WERI-Rb-1 (cell line): ENCODE data around the gene KRT32.

Experiments used
- DNase-seq: peaks from one replicate; pipeline ENCODE4 v3.0.0-alpha.2; 2020
- H3K27ac ChIP-seq: fragments of 250-450 bp; sonication (Bioruptor Pico); 2 replicates; pipeline ENCODE4 v1.5.1; 2020; ENCODE audit warnings: mild to moderate bottlenecking, moderate library complexity
- H3K27me3 ChIP-seq: fragments of 250-450 bp; sonication (Bioruptor Pico); 2 replicates; pipeline ENCODE4 v1.5.1; 2021; ENCODE audit warnings: mild to moderate bottlenecking, low read depth, moderate library complexity; ENCODE audit not compliant: insufficient read depth, severe bottlenecking
- H3K36me3 ChIP-seq: fragments of 250-450 bp; sonication (Bioruptor Pico); 2 replicates; pipeline ENCODE4 v1.5.1; 2020; ENCODE audit warnings: mild to moderate bottlenecking, moderate library complexity
- H3K4me3 ChIP-seq: 2 replicates; pipeline ENCODE4 v1.5.1; 2011; ENCODE audit warnings: low read depth, mild to moderate bottlenecking, control low read depth, low read length
- H3K9me3 ChIP-seq: fragments of 250-450 bp; sonication (Bioruptor Pico); 2 replicates; pipeline ENCODE4 v1.5.1; 2021; ENCODE audit warnings: mild to moderate bottlenecking, moderate library complexity; ENCODE audit not compliant: severe bottlenecking
- TF ChIP-seq, protein P1 (sequence below): IDR thresholded peaks from 2 replicates; pipeline ENCODE4 v1.5.1; 2011; ENCODE audit warnings: low read depth, mild to moderate bottlenecking, control low read depth, inconsistent platforms, low read length

The KRT32 gene

DNA sequence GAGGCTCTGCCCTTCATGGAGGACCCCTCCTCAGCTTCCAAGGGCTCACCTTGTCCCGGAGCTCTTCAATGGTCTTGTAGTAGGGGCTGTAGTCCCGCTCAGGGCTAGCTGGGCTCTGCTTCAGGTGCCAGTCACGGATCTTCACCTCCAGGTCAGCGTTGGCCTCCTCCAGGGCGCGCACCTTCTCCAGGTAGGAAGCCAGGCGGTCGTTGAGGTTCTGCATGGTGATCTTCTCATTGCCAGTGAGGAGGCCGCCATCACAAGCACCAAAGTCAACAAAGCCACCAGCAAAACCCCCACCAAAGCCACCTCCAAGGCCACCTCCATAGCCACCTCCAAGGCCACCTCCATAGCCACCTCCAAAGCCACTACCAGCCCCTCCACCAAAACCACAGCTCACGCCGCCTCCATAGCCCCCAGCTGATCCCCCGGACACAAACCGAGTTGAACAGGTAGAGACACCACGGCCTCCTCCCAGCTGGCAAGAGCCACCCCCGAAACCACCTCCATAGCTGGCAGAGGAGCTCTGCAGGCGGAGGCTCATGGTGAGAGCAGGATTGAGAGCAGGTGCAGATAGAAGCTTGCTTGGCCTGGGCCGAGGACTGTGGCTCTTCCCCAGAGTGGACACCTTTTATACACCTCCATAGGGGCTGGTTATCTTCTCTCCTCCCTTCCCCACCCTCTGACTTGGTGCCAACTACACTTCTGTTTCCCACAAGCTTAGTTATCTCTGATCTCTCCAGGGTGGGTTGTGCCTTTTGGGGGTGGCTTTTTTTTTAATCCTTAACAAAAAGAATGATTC, 38.0 kb upstream of the KRT32 start, which contains the start of gene KRT13:
TSS of gene KRT13 (minus strand) at position 606 of the 802 bp plus-strand sequence. CDS start at position 544, 62 bp downstream.
- no peaks in the 10 kb centered on the region for H3K9me3 ChIP-seq
- H3K36me3 ChIP-seq = no peaks in the 10 kb centered on the region
- DNase-seq = no peak
- H3K27me3 ChIP-seq = no peaks in the 10 kb centered on the region
- no peak within 1 kb of the TSS for H3K4me3 ChIP-seq
- TF ChIP-seq, protein P1, sequence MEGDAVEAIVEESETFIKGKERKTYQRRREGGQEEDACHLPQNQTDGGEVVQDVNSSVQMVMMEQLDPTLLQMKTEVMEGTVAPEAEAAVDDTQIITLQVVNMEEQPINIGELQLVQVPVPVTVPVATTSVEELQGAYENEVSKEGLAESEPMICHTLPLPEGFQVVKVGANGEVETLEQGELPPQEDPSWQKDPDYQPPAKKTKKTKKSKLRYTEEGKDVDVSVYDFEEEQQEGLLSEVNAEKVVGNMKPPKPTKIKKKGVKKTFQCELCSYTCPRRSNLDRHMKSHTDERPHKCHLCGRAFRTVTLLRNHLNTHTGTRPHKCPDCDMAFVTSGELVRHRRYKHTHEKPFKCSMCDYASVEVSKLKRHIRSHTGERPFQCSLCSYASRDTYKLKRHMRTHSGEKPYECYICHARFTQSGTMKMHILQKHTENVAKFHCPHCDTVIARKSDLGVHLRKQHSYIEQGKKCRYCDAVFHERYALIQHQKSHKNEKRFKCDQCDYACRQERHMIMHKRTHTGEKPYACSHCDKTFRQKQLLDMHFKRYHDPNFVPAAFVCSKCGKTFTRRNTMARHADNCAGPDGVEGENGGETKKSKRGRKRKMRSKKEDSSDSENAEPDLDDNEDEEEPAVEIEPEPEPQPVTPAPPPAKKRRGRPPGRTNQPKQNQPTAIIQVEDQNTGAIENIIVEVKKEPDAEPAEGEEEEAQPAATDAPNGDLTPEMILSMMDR = no peak
- H3K27ac ChIP-seq = no peak within 1 kb of the TSS

GRCh38 chr17:41504246-41504977, 37.2 kb upstream of the KRT32 start:
- no peak overlapping the region for H3K27ac ChIP-seq
- no peaks in the 10 kb centered on the region for H3K9me3 ChIP-seq
- no peaks in the 10 kb centered on the region for H3K36me3 ChIP-seq
- no peak for DNase-seq
- TF ChIP-seq, protein P1 = no peak
- no peaks in the 10 kb centered on the region for H3K27me3 ChIP-seq
- H3K4me3 ChIP-seq = no peak overlapping the region

DNA sequence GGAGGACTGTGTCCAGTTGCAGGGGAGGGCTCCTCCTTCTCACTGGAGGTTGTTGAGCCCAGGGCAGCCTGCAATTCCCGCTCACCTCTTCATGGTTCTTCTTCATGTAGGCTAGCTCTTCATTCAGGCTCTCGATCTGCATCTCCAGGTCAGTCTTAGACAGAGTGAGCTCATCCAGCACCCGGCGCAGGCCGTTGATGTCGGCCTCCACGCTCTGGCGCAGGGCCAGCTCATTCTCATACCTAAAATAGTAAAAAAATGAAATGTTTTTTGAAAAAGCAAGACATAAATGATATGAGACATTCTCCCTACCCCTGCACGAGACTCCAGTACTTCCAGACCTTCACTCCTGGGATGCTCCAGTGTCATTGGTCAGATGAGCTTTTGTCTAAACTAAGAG, 36.0 kb upstream of the KRT32 start:
- DNase-seq = no peak
- Histone ChIP-seq H3K9me3 (peaks cover 1% of the 10 kb centered on the region), H3K27me3 (no peaks in the 10 kb centered on the region), H3K4me3 (no peak overlapping the region), H3K27ac (no peak overlapping the region), H3K36me3 (no peaks in the 10 kb centered on the region)
- TF ChIP-seq, protein P1 = no peak

- no peak for DNase-seq
- no peaks in the 10 kb centered on the region for H3K36me3 ChIP-seq
- no peaks in the 10 kb centered on the region for H3K27me3 ChIP-seq
- H3K4me3 ChIP-seq = no peak overlapping the region
- H3K9me3 ChIP-seq = peaks cover 2% of the 10 kb centered on the region
- H3K27ac ChIP-seq = no peak overlapping the region
- TF ChIP-seq, protein P1 = no peak
These were observed 33.1 kb upstream of the KRT32 start for GRCh38 chr17:41500131-41500911.

DNA sequence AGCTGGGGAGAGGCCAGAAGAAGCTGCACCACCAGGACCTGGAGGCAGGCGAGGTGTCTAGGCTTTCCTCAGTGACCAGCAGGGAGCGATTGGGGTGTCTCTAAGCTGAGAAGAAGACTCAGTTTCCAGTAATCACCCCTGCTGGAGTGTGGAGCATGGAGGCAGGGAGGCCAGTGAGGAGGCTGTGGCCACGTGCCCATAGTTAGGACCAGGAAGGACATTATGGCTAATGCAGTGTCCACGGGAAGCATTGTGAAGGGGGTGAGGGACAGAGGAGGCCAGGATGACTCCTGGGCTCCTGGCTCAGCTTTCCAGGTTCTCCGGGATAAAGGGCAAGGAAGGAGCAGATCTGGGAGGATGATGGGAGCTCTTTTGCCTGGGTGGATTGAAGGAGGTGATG, 32.5 kb upstream of the KRT32 start:
- no peaks in the 10 kb centered on the region for H3K27me3 ChIP-seq
- TF ChIP-seq, protein P1 = no peak
- H3K4me3 ChIP-seq = no peak overlapping the region
- DNase-seq = no peak
- H3K27ac ChIP-seq = no peak overlapping the region
- H3K9me3 ChIP-seq = peaks cover 2% of the 10 kb centered on the region
- no peaks in the 10 kb centered on the region for H3K36me3 ChIP-seq
